ENCODE data around the gene CHD3.

DNA sequence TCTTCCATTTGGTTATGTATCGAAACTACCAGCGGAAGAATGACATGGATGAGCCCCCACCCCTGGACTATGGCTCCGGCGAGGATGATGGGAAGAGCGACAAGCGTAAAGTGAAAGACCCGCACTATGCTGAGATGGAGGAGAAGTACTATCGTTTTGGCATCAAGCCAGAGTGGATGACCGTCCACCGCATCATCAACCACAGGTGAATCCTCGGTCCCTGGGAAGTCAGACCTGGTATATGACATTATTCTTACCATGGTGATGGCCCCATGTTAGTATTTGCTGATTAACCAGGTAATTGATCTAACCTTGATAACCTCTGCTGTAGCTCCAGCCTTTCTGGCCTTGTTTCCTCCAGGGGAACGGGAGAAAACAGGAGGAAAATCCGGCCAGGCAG lies 8.5 kb downstream of the CHD3 start:
- TF ChIP-seq TCF12 (IDR thresholded peaks at IDR 0.05; ENCODE audit: low read depth): no peak
- TF ChIP-seq FOXM1 (IDR thresholded peaks at IDR 0.05; ENCODE audit: borderline replicate concordance, low read depth): no peak
- TF ChIP-seq EP300 (IDR thresholded peaks at IDR 0.05; ENCODE audit: borderline replicate concordance): no peak
